Globus pallidus (tissue), 1 donor: Measurements from ENCODE around the gene DPYSL5.

Experiments used
- DNase-seq: peaks from one replicate; pipeline ENCODE4 v3.0.0-alpha.2; 2015; ENCODE audit warnings: low spot score

DPYSL5 gene

DNA sequence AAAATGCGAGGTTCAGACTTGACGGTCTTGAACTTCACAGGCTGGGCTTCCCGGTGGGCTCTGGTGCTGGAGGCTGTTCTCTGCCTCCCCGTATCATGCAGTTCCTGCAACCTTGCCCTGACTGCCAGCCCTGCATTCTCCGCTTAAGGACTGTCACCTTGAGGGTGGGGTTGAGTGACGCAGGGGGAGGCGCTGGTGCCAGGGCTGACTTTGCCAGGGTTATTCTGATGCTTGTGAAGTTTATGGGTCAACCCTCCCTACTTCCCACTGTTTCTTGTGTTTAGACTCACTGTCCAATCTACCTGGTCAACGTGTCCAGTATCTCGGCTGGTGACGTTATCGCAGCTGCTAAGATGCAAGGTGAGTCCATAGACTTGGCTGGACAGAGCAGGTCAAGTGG, 85.0 kb downstream of the DPYSL5 start:
- no peak for DNase-seq

DNA sequence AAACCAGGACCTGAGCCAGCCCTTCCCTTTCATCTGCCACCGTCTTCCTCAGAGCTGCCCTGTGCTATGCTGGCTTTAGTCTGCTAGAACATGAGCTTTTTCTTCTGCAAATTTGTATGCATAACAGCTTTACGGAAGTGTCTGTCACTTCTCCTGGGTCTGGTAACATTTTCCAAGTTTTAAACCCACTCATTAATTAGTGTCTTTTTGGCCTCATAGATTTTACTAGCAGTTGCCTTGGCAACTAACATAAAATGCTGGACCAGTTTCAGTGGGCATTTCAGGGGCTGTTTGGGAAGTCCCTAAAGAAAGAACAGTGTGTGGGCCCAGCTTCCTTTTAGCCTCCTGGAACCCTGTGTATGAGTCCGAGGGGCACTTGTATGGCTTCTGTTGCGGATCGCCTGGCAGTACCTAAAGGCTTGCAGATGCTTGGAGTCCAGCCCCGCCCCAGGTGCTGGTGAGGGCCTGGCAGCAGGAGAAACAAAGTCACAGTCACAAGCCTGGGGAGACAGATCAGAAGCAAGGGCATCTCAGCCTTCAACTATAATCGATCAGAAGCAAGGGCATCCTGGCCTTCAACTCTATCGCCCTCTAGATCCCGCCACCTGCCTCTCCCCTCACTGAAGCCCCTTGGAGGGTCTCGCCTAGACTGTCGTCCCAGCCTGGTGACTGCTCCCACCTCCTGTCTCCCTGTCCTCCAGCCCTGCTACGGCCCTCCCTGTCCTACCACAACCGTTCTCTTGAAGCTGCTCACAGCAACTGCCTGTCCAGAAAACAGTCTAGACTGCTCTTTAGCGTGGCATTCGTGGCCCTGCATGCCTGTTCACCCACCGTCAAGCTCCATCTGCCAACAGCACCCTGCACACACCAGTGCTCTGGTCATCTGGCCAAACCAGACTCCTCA, 85.8 kb downstream of the DPYSL5 start:
- no peak for DNase-seq

DNA sequence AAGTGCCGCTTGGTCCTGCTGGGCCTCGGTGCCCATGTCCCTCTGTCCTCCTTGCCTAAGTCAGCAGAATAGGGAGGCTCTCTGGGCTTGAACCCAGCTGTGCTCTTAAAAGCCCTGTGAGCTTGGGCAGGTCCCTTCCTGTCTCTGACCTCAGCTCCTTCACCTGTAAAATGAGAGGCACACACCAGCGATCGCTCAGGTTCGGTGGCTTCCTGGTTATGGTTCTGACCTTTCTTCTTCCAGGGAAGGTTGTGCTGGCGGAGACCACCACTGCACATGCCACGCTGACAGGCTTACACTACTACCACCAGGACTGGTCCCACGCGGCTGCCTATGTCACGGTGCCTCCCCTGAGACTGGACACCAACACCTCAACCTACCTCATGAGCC, 86.4 kb downstream of the DPYSL5 start:
- no peak for DNase-seq

DNA sequence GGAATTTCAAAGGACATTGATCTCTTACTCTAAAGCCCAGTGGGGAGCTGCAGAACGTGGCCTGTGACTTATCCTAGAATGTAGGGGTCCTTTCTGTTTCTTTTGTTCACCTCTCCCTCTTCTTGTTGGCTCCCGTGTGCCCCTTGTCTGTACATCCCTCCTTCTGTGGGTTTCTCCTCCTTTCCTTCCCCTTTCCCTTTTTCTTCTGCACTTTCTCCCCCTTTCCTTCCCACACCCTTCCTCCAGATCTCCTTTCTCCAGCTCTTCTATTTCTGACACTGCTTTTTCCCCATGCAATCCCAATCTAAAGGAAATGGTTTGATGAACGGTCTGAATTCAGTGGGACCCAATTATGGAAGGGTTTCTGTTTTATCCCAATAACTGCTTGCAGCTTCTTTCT, 87.1 kb downstream of the DPYSL5 start:
- no peak for DNase-seq

DNA sequence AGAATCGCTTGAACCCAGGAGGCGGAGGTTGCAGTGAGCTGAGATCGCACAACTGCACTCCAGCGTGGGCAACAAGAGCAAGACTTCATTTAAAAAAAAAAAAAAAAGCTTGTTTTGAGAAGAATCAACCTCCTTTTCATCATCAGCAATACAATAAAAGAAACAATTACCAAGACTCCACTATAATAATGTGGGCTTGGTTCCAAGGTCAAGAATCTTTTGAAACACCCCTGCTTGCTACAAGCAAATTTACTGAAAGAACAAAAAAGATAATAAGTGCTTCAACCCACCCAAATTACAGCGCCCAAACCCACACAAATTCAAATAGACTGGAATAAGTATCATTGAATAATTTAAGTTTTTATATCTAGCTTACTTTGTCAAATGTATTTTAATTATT, 88.9 kb downstream of the DPYSL5 start:
- no peak for DNase-seq

DNA sequence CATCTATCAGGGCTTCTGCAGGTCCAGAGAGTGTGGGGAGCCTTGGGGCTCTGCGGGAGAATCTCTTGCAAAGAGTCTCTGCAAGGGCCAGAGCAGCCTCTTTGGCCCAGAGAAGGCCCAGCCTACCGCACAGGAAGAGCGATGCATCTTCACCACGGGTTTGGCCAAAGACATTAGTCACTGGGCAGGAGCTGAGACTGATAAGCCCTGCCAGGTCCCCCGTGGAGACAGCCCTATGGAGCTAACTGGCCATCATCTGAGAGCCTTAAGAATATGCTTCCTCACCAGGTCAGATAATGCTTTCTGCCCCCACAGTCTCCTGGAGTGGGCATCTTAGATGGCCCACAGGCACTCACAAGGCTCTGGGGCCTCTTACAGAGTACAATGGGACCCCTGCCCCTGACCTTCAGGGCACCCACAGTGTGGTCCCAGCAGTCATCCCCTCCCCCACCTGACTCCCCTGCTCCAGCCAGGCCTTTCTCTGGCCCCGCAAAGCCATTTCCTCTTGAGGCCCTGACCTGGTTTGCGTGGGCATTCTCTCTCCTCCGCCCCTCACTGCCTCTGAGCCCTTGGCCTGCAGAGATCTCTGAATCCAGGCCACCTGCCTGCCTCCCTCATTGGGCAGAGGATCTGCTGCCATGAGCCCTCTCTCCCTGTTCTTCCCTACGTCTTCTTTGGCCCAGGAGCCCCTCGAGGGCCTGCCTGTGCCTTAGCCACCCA, 90.6 kb downstream of the DPYSL5 start:
- DNase-seq = no peak

DNA sequence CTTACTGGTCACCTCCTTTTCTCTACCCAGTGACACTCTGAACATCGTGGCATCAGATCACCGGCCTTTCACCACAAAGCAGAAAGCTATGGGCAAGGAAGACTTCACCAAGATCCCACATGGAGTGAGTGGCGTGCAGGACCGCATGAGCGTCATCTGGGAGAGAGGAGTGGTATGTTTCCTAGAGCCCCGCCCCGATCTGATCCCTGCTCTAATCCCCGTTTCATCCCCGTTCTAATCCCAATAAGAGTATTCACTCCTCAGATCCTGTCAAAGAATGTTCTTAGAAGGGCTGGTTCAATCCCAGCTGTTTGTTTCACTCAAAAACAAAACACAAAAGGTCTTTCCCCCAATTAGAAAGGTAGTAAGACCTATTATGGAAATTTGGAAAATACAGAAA, 92.1 kb downstream of the DPYSL5 start:
- no peak for DNase-seq

DNA sequence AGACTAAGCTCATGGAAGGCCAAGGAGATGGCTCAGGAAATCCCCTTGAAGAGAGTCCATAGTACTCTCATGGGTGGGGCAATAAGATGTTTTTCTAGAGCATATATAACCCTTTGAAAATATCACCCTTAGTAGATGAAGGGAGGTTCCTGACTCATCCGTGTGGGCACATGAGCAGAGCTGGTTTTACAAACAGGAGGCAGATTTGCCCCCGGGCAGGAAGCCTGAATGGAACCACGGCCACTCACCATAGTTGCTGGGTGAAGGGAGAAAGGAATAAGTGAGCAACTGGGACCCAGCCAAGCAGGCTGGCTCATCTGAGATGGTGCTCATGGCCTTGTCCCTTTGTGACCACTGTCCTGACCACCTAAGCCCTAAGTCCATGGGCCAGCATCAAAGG, 93.6 kb downstream of the DPYSL5 start:
- DNase-seq = no peak

DNA sequence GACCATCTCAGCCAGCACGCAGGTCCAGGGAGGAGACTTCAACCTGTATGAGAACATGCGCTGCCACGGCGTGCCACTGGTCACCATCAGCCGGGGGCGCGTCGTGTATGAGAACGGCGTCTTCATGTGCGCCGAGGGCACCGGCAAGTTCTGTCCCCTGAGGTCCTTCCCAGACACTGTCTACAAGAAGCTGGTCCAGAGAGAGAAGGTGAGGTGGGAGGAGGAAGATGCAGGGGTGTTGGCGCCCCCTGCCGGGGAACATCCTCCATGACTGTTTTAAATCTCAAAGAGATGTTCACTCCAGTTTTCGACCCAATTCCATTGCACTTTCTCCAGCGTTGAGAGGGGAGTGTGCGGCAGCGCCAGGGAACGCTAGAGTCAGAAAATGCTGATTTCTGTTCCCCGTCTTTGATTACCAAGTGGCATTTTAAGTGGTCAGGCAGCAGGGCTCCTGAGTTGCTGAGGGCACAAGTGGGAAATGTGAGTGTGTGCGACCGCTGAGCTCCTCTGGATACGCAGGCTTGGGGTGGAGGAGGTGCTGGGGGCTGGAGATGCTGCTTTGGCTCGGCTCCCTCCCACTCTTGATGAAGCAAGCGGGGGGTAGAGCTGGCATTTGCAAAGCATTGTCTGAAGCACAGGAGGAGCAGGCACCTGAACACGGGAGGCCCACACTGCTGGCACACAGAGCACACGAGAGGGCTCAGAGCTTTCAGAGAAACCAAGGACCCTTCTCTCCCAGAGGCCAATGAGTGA, 94.8 kb downstream of the DPYSL5 start:
- peak; percentile 65 for DNase-seq

DNA sequence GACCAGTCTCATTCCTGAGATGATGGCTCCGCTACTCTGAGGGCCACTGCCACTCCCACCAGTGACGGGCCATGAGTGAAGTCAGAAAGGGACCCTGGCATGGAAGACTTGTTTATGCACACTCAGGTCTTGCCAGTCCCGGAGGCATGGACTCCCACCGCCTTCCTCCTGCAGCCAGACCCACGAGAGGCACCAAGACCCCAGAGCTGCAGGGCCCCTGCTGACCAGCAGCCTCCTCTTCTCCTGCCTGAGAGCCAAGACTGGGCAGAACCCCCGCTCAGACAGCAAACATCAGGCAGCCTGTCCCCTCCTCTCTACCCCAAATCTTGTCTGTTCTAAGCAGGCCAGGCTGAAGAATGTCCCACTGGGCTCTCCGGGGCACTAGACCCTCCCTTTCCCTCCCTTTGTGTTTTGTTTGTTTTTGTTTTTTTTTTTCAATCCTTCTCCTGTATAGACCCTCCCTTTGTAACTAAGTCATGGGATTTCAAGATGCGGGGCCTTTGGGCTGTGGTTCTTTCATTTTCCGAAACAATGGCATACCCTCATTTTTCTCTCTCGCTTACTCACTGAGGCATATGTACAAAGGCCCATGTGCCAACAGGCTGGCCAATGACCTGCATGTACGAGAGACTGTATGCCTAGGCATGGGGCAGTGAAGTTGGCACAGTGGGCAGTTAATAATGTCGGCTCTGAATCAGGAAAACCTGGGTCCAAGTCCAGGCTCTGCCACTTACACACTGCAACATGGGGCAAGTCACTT, 98.2 kb downstream of the DPYSL5 start:
- peak; percentile 63 for DNase-seq

DNA sequence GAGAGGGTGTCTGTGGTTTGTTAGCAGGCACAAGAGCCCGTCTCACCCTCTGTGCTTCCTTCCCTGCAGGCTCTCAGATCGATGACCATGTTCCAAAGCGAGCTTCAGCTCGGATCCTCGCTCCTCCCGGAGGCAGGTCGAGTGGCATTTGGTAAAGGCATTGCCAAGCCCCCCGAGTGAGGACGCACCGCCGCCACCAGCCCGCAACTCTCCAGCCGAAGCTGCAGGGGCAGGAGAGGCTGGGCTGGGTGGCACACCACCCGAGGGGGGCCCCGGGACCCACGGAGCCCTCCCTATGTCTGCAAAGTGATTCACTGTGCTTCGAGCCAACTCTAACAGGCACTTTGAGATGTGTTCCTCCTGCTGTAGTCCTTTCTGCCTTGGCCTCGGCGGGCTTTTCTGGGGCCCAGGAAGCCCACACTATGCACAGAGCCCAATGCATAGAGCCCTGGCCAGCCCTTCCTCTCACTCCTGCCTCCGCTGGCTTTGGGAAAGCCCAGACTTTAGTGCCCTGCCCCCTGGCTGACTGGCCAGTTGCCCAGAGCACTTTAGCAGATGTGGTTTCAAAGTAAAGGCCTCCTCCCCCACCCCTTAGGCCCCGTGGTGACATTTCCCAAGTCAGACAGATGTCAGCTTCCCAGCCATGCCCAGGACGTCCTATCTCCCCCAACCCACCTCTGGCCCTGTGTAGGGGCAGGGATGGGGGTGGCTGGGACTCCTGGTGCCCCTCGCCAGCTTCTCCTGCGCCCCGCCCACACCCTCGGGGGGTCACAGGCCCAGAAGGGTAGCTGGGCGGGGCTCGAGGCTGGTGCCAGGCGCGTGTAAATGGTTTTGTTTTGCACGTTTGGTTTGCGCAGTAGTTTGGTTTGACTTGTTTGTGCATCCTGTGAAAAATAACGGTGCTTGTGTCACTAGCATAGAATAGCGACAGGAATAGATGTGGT, 99.2 kb downstream of the DPYSL5 start:
- no peak for DNase-seq

DNA sequence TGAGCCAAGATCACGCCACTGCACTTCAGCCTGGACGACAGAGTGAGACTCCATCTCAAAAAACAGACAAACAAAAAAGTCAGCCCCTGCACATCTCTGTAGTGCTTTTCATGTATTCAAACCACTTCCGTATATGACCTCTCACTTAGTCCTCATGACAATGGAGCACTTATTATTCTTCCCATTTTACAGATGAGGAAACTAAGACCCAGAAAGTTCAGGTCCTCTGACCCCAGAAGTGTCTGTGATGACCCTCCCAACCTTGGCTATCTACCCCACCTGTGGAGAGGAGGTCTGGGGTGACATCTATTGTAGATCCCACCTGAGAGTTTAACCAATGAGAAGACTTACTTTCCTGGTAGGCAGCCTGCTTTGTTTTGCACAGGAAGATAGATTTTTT, 100.9 kb downstream of the DPYSL5 start:
- DNase-seq = no peak

DNA sequence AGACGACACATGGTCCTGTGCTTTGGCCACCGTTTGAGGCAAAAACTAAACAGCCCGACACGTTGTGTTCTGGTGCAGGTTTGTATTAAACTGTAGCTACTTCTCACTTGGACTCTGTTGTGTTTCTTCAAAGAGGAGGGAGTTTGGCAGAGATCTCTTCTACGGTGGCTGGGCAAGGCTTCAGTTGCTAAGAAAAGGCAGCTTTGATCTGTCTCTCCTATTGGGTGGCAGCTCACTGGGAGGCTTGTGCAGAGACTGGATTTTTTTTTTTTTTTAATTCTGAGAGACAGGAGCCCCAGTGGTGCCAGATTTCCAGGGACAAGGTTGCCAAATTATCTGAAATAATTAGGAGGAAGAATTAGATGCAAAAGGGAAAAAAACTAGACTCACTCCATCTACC, 102.3 kb downstream of the DPYSL5 start:
- DNase-seq = no peak

DNA sequence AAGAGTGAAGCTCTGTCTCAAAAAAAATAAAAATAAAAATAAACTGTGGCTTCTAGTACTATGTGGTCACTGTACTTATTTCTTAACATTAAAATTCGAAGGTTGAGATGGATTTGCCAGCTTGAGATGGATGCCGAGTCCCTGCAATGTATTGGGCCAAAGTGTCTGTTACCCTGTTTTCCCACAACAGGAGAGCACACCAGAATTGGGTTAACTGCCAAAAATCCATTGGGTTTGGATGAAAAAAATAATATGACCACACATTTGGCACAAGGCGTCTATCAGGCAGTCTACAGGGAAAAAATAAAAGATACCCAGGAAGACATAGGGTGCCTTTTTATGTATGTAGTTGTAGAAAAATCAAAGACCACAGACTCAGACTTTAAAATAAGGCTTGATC, 103.3 kb downstream of the DPYSL5 start:
- DNase-seq = no peak

DNA sequence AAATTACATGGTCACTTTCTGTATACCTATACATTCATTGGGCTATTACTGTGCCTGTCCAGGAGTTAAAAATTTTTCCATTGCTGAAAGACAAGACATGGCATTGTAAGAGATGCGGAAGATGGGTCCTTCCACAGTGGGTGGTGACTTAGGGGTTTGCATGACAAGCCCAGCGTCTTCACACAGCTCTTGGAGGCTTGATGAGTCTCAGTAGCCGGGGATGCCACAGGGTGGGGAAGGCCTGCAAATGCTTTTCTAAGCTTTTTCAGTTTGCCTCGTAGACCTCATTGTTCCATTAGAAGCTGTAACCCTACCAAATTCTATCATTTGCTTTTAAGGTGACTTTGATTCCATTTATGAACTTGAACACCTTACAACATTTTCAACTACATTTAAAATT, 104.4 kb downstream of the DPYSL5 start:
- DNase-seq = no peak

DNA sequence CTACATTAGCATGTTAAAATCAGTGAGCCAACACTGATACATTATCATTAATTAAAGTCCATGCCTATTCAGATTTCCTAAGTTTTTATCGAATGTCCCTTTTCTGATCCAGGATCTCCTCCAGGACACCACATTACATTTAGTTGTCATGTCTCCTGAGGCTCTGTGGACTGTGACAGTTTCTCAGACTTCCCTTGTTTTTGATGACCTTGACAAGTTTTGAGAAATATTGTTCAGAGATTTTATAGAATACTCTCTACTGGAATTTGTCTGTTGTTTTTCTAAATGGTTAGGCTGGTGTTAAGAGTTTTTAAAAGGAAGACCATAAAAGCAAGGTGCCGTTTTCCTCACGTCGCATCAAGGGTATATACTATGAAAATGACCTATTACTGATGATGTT, 106.2 kb downstream of the DPYSL5 start:
- DNase-seq = no peak

DNA sequence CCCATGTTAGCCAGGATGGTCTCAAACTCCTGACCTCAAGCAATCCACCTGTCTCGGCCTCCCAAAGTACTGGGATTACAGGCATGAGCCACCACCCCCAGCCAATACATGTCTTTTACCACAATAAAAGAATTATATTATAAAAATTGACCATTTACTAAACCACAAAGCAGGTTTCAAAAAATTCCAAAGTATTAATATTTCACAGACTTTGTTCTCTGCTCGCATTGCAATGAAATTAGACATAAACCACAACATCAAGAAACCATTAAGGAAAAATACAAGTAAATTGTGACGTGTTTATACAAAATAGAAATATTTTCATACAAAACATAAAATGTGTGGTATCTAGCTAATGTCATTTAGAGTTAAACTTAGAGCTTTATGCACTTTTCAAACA, 109.1 kb downstream of the DPYSL5 start:
- no peak for DNase-seq

DNA sequence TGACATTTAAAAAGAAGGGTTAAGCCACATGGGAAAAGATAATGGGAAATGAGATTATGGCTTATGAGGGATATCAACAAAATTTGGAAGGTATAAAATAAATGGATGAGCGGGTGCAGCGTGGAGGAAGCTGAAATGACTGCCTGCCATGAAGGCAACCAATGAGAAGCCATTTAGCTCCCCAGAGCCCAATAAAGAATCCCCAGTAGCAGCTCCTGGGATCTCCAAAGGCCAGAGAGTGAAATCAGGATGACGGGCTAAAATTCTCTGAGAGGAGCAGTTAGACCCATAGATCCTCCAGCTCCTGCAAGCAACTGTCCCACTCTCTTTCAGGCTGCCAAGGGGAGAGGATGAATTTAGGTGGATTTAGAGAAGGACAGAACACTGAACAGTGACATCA, 109.6 kb downstream of the DPYSL5 start:
- DNase-seq = no peak

DNA sequence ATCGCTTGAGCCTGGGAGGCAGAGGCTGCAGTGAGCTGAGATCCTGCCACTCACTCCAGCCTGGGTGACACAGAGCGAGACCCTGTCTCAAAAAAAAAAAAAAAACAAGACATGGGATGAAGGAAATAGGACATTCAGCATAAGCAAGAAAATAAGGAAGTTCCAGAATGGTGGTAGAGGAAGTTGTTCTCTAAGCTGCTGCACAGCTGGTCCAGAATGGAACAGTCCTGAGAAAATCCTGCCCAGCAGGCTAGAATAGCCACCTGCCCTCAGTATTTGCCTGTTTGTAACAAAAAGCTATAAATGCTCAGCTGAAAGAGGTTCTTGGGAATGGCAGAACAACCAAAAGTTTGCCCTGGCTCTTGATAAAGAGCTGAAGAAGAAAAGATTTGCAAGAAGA, 111.4 kb downstream of the DPYSL5 start:
- no peak for DNase-seq

DNA sequence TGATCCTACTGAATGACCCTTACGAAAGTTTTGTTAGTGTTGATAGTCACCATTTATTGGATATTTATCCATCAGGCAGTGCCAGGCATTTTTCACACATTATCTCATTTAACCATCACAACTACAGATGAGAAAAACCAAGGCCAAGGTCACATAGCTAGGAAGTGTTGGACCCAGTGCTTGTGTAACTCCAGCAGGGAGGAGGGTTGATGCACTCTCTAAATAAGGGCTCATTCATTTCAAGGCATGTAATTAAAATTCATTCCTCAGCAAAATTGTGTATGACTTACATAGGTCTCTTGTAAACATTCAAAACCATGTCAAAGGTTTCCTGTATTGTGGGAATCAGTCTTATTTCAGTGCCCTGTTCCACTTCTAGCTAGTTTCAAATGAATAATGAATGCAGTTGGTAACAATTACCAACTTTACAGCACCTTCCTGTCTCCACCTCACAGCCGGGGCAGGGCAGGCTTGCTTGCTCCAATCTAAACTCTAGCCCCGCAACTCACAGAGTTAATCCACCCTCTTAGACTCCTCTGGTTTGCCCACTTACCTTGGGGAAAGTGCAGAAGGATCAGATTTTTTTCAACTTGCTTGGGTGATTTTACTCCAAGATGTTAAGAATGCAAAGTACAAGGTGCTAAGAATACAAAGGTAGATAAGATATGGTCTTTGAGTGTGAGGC, 116.7 kb downstream of the DPYSL5 start:
- no peak for DNase-seq
